COLO829 (cell line): ENCODE data around the gene RELT.

ENCODE experiments used
- DNase-seq: peaks from one replicate; pipeline ENCODE4 v3.0.0; 2012; ENCODE audit warnings: low spot score

The RELT gene

GRCh38 chr11:73392108-73393010 is 16.2 kb downstream of the RELT start:
- no peak for DNase-seq

- DNase-seq, result no peak
Observed at GRCh38 chr11:73393011-73393380, 16.8 kb downstream of the RELT start.

- peak; percentile 71 for DNase-seq
Observed at GRCh38 chr11:73393479-73394415, 17.5 kb downstream of the RELT start.

GRCh38 chr11:73394416-73395296 is 18.5 kb downstream of the RELT start:
- no peak for DNase-seq

- DNase-seq, result no peak
Observed at GRCh38 chr11:73395297-73396208, 19.4 kb downstream of the RELT start.

GRCh38 chr11:73396251-73396930 is 20.2 kb downstream of the RELT start:
- DNase-seq, result no peak

- DNase-seq, result no peak
Observed at GRCh38 chr11:73396985-73397384, 20.8 kb downstream of the RELT start.

GRCh38 chr11:73397468-73398131 is 21.4 kb downstream of the RELT start:
- no peak for DNase-seq

- DNase-seq, result no peak
Observed at GRCh38 chr11:73398132-73398526, 21.9 kb downstream of the RELT start.

- DNase-seq, result no peak
Observed at GRCh38 chr11:73398721-73399120, 22.5 kb downstream of the RELT start.

GRCh38 chr11:73399159-73399590 is 23.0 kb downstream of the RELT start:
- no peak for DNase-seq

GRCh38 chr11:73399636-73400035 is 23.4 kb downstream of the RELT start:
- DNase-seq, result no peak

- no peak for DNase-seq
Observed at GRCh38 chr11:73400293-73400692, 24.1 kb downstream of the RELT start.

GRCh38 chr11:73401217-73401923 is 25.2 kb downstream of the RELT start:
- DNase-seq, result no peak

- no peak for DNase-seq
Observed at GRCh38 chr11:73401924-73402833, 26.0 kb downstream of the RELT start.

GRCh38 chr11:73402834-73403185 is 26.6 kb downstream of the RELT start:
- no peak for DNase-seq

GRCh38 chr11:73403541-73403940 is 27.3 kb downstream of the RELT start:
- DNase-seq, result no peak

- peak; percentile 69 for DNase-seq
Observed at GRCh38 chr11:73404048-73404447, 27.8 kb downstream of the RELT start.
